HepG2 (cell line): Measurements from ENCODE around the gene MAIP1. TPM values are rescaled to one million over a fixed set of nuclear protein-coding genes. Genes with fewer than 3 reads are reported as not detected.

Source experiments
- ATAC-seq: fragments of 200-7000 bp; cut with Tn5 transposase; 3 replicates; pipeline ENCODE4 v1.9.1; 2020; ENCODE audit warnings: mild to moderate bottlenecking, moderate library complexity
- BruUV-seq: library from RNA; stranded (reverse); fragments of 400-500 nt; replicated peaks from 2 replicates; lab custom pipeline; 2021; lab: Mats Ljungman, UMichigan
- CTCF ChIA-PET: fragments of 300-600 bp; formaldehyde crosslinking; extraction: SDS; loops from one replicate; lab custom pipeline; 2021; ENCODE audit warnings: low total read pairs, inconsistent platforms, low intra/inter-chr PET ratio; lab: Yijun Ruan, JAX
- POLR2A ChIA-PET: fragments of 350-600 bp; sonication (Branson Sonifier 250); formaldehyde crosslinking; loops from one replicate; lab custom pipeline; 2020; ENCODE audit warnings: antibody characterized with exemption, inconsistent platforms; lab: Yijun Ruan, JAX
- DNase-seq: peaks from one replicate; pipeline ENCODE4 v3.0.0-alpha.2; 2015; ENCODE audit warnings: low spot score
- FAIRE-seq: peaks from 3 replicates; lab custom pipeline; 2011; peaks lifted over from hg19 to GRCh38; lab: Jason Lieb, UNC
- H2AFZ ChIP-seq: one replicate; pipeline ENCODE4 v1.6.1; 2011; ENCODE audit warnings: low read length, inconsistent platforms
- H3K27ac ChIP-seq: fragments of 300-600 bp; 3 replicates; pipeline ENCODE4 v1.8.0; 2011; ENCODE audit warnings: mixed run types, mild to moderate bottlenecking, mixed read lengths, low read length, inconsistent platforms; ENCODE audit not compliant: insufficient read depth; ENCODE audit errors: extremely low read length
- H3K27me3 ChIP-seq, 2 experiments: fragments of 200-600 bp in 1 of 2; 2 replicates in 1 of 2; 3 replicates in 1 of 2; pipeline versions ENCODE4 v1.6.0 to v1.8.0; 2011; ENCODE audit warnings: low read length in 2 of 2, mild to moderate bottlenecking in 2 of 2, moderate library complexity in 2 of 2, inconsistent platforms in 1 of 2; ENCODE audit not compliant: insufficient read depth in 2 of 2, control insufficient read depth in 1 of 2
- H3K36me3 ChIP-seq, 2 experiments: fragments of 200-600 bp in 1 of 2; replicated peaks in 1 of 2; 2 replicates in 1 of 2; 3 replicates in 1 of 2; pipeline versions ENCODE4 v1.5.1 to v1.8.0; 2011; ENCODE audit warnings: low read length in 2 of 2, inconsistent platforms in 1 of 2; ENCODE audit not compliant: insufficient read depth in 2 of 2, control insufficient read depth in 1 of 2
- H3K4me1 ChIP-seq: 2 replicates; pipeline ENCODE4 v1.5.1; 2012; ENCODE audit warnings: low read length, inconsistent platforms; ENCODE audit not compliant: insufficient read depth
- H3K4me2 ChIP-seq: 2 replicates; pipeline ENCODE4 v1.6.0; 2011; ENCODE audit warnings: low read depth, low read length, inconsistent platforms
- H3K4me3 ChIP-seq, 3 experiments: fragments of 200-600 bp in 1 of 3; sonication (generic), shearing (Covaris generic) in 1 of 3; replicated peaks in 1 of 3; 2 replicates each; pipeline ENCODE4 v1.5.1; 2011 to 2016; ENCODE audit warnings: low read length in 3 of 3, inconsistent platforms in 2 of 3, low read depth in 2 of 3, mild to moderate bottlenecking in 2 of 3, control low read depth in 1 of 3, mixed read lengths in 1 of 3; ENCODE audit not compliant: insufficient read depth in 1 of 3
- H3K79me2 ChIP-seq: one replicate; pipeline ENCODE4 v1.6.1; 2011; ENCODE audit warnings: low read length, inconsistent platforms; ENCODE audit not compliant: insufficient read depth
- H3K9ac ChIP-seq: 2 replicates; pipeline ENCODE4 v1.6.0; 2011; ENCODE audit warnings: mild to moderate bottlenecking, low read depth, low read length, inconsistent platforms; ENCODE audit not compliant: insufficient read depth
- H3K9me3 ChIP-seq: 2 replicates; pipeline ENCODE4 v1.5.1; 2012; ENCODE audit warnings: mild to moderate bottlenecking, low read length
- H4K20me1 ChIP-seq: 2 replicates; pipeline ENCODE4 v1.6.0; 2011; ENCODE audit warnings: inconsistent platforms, mild to moderate bottlenecking, low read length, moderate library complexity; ENCODE audit not compliant: insufficient read depth
- ARHGAP35 ChIP-seq: sonication (generic); formaldehyde crosslinking; IDR thresholded peaks from 2 replicates; pipeline ENCODE4 v1.9.0; 2022; ENCODE audit warnings: mild to moderate bottlenecking, inconsistent platforms, moderate library complexity, missing genetic modification reagents, borderline replicate concordance
- ASH2L ChIP-seq: fragments of 300-600, 200-600 bp; sonication (generic); IDR thresholded peaks from 2 replicates; pipeline ENCODE4 v1.7.0; 2017; ENCODE audit warnings: low read depth, mild to moderate bottlenecking, moderate library complexity, mixed read lengths, low read length; ENCODE audit not compliant: insufficient read length
- CBX5 ChIP-seq: sonication (generic); formaldehyde crosslinking; IDR thresholded peaks from 2 replicates; pipeline ENCODE4 v1.4.0; 2020; ENCODE audit warnings: missing genetic modification reagents, borderline replicate concordance
- CENPT ChIP-seq: sonication (generic); formaldehyde crosslinking; IDR thresholded peaks from 2 replicates; pipeline ENCODE4 v1.8.0; 2022; ENCODE audit warnings: low read depth, mild to moderate bottlenecking, moderate library complexity, missing genetic modification reagents
- GTF3A ChIP-seq: sonication (generic); formaldehyde crosslinking; conservative IDR thresholded peaks from 2 replicates; pipeline ENCODE4 v1.4.0; 2020; ENCODE audit warnings: mild to moderate bottlenecking, missing genetic modification reagents
- NCOR1 ChIP-seq: fragments of 200-600 bp; sonication (generic); IDR thresholded peaks from 2 replicates; pipeline ENCODE4 v1.7.0; 2017; ENCODE audit warnings: antibody characterized with exemption, low read length, borderline replicate concordance
- NFATC3 ChIP-seq: sonication (generic); formaldehyde crosslinking; IDR thresholded peaks from 2 replicates; pipeline ENCODE4 v1.5.1; 2020; ENCODE audit warnings: mild to moderate bottlenecking, missing genetic modification reagents
- SKI ChIP-seq: fragments of 450-650 bp; IDR thresholded peaks from one replicate; pipeline ENCODE4 v1.6.1; 2018; ENCODE audit warnings: mild to moderate bottlenecking; ENCODE audit not compliant: partially characterized antibody
- SP140L ChIP-seq: sonication (generic); formaldehyde crosslinking; IDR thresholded peaks from 2 replicates; pipeline ENCODE4 v1.4.0; 2020; ENCODE audit warnings: missing genetic modification reagents, borderline replicate concordance
- SRF ChIP-seq: IDR thresholded peaks from 2 replicates; pipeline ENCODE4 v1.6.1; 2011; ENCODE audit warnings: mild to moderate bottlenecking, low read depth, low read length, moderate library complexity
- ZBTB3 ChIP-seq: sonication (generic); formaldehyde crosslinking; IDR thresholded peaks from 2 replicates; pipeline ENCODE4 v1.4.0; 2020; ENCODE audit warnings: low read depth, mild to moderate bottlenecking, moderate library complexity, missing genetic modification reagents, borderline replicate concordance
- ZFP36L1 ChIP-seq: sonication (generic); formaldehyde crosslinking; IDR thresholded peaks from 2 replicates; pipeline ENCODE4 v1.8.0; 2022; ENCODE audit warnings: mild to moderate bottlenecking, missing genetic modification reagents, moderate library complexity
- ZNF296 ChIP-seq: sonication (generic); formaldehyde crosslinking; conservative IDR thresholded peaks from 2 replicates; pipeline ENCODE4 v1.5.0; 2020; ENCODE audit warnings: mild to moderate bottlenecking, missing genetic modification reagents
- ZNF33B ChIP-seq: sonication (generic); formaldehyde crosslinking; IDR thresholded peaks from 2 replicates; pipeline ENCODE4 v1.5.1; 2020; ENCODE audit warnings: mild to moderate bottlenecking, missing genetic modification reagents
- ZNF589 ChIP-seq: sonication (generic); formaldehyde crosslinking; conservative IDR thresholded peaks from 2 replicates; pipeline ENCODE4 v1.8.0; 2022; ENCODE audit warnings: mild to moderate bottlenecking, moderate library complexity, missing genetic modification reagents
- ZSCAN25 ChIP-seq: sonication (generic); formaldehyde crosslinking; IDR thresholded peaks from 2 replicates; pipeline ENCODE4 v1.8.0; 2022; ENCODE audit warnings: mild to moderate bottlenecking, missing genetic modification reagents
- WGBS: methylation state at CpG from one replicate; pipeline ENCODE4 v1.1.6; 2017; ENCODE audit warnings: low lambda C conversion rate; 5-methylcytosine and 5-hydroxymethylcytosine counted together
- in situ Hi-C: cut with HindIII; loops from 2 replicates; pipeline ENCODE4 v1.10.0; 2017; ENCODE audit warnings: low pct_unique_long_range_greater_than_20kb; ENCODE audit not compliant: extremely low pct_ligation_motif_present
- intact Hi-C: fragments of 100-400 bp; cut with micrococcal nuclease; formaldehyde crosslinking; loops from one replicate; pipeline ENCODE4 v1.10.0; 2022; ENCODE audit not compliant: unreplicated experiment
- polyA plus RNA-seq, 8 experiments: library from polyadenylated mRNA; depleted of rRNA in 3 of 8; stranded (reverse) in 7 of 8; unstranded in 1 of 8; fragments of >200 nt; fragmentation: Illumina TruSeq in 4 of 8; extraction: Trizol in 4 of 8; gene quantifications; 2 replicates each; pipeline versions ENCODE4 v1.2.1 to v1.2.3, GENCODE V29; 2011 to 2016; ENCODE audit warnings: low read depth in 4 of 8, missing spikeins in 1 of 8, mixed read lengths in 1 of 8; ENCODE audit not compliant: insufficient read depth in 1 of 8
- total RNA-seq, 5 experiments: library from RNA; depleted of rRNA; stranded (reverse); fragments of >200 nt; fragmentation: Illumina TruSeq; extraction: Trizol; gene quantifications; 2 replicates each; pipeline ENCODE4 v1.2.3, GENCODE V29; 2016; ENCODE audit warnings: low read depth in 1 of 5
- TF ChIP-seq, protein P1 (sequence below): sonication (generic); formaldehyde crosslinking; IDR thresholded peaks from 2 replicates; pipeline ENCODE4 v1.5.0; 2020; ENCODE audit warnings: mild to moderate bottlenecking, missing genetic modification reagents
- TF ChIP-seq, protein P2 (sequence below): sonication (generic); formaldehyde crosslinking; IDR thresholded peaks from 2 replicates; pipeline ENCODE4 v1.5.1; 2020; ENCODE audit warnings: missing genetic modification reagents, mild to moderate bottlenecking, borderline replicate concordance
- TF ChIP-seq, protein P3 (sequence below): sonication (generic); formaldehyde crosslinking; IDR thresholded peaks from 2 replicates; pipeline ENCODE4 v1.8.0; 2022; ENCODE audit warnings: mild to moderate bottlenecking, missing genetic modification reagents
- TF ChIP-seq, protein P4 (sequence below): sonication (generic); formaldehyde crosslinking; IDR thresholded peaks from 2 replicates; pipeline ENCODE4 v1.5.0; 2020; ENCODE audit warnings: missing genetic modification reagents

MAIP1 gene
- total and polyA plus RNA-seq, 2 of the 13 experiments (the other 11 are each of a cell fraction or from before 2014, with no cell fraction given) = 22.3 to 72.9 TPM

DNA sequence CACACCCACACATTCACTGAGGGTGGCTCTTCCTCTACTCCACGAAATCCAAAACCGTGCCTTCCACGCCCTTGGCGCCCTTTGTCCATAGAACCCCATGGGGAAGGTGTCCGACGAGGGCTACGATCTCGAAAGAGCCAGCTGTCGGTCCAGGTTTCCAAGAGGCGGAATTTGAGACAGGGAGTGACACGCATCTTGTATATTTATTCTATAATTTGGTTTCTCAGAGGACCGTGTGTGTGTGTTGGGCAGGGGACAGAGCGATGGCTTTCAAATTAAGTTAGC lies 43.6 kb upstream of the MAIP1 start:
- H3K9me3 ChIP-seq = peaks cover 4% of the 10 kb centered on the region
- FAIRE-seq = no peak
- WGBS = 2% methylated on average over 13 of the region's 13 CpGs
- ATAC-seq = no peak
- H3K4me3 ChIP-seq = peak overlapping the region; percentile 74 to 99 (median 82)
- no TSS peak for BruUV-seq
- H3K79me2 ChIP-seq = peaks cover 46% of the 10 kb centered on the region
- in situ Hi-C loops (no loop called here), intact Hi-C loops (loop anchor here (2.0 kb wide), 1 partner anchor 43 kb away; the partner anchor contains the start of genes MAIP1 and TYW5)
- H3K4me2 ChIP-seq = peak overlapping the region; percentile 71
- DNase-seq = no peak
- peak overlapping the region; percentile 97 for H3K9ac ChIP-seq
- ChIA-PET POLR2A (no interaction called here), CTCF (no interaction called here)
- no peaks in the 10 kb centered on the region; a peak in 1 of 5 replicates for H3K27me3 ChIP-seq
- H3K36me3 ChIP-seq = peaks cover 6 to 15% of the 10 kb centered on the region in 2 experiments; a peak in 3 of 5 replicates
- peak overlapping the region; percentile 95 for H3K27ac ChIP-seq
- peaks cover 30% of the 10 kb centered on the region for H3K4me1 ChIP-seq
- 0 out of 2 replicates have a peak, but pooled peaks cover 13% of the 10 kb centered on the region for H4K20me1 ChIP-seq
- no peak overlapping the region for H2AFZ ChIP-seq
- TF ChIP-seq, protein P1, sequence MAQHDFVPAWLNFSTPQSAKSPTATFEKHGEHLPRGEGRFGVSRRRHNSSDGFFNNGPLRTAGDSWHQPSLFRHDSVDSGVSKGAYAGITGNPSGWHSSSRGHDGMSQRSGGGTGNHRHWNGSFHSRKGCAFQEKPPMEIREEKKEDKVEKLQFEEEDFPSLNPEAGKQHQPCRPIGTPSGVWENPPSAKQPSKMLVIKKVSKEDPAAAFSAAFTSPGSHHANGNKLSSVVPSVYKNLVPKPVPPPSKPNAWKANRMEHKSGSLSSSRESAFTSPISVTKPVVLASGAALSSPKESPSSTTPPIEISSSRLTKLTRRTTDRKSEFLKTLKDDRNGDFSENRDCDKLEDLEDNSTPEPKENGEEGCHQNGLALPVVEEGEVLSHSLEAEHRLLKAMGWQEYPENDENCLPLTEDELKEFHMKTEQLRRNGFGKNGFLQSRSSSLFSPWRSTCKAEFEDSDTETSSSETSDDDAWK (CRISPR knock-in tag) = no peak
- TF ChIP-seq NFATC3 (CRISPR knock-in tag) = 0 out of 2 replicates have a peak, but pooled peaks have one; percentile 35
- TF ChIP-seq, protein P2, sequence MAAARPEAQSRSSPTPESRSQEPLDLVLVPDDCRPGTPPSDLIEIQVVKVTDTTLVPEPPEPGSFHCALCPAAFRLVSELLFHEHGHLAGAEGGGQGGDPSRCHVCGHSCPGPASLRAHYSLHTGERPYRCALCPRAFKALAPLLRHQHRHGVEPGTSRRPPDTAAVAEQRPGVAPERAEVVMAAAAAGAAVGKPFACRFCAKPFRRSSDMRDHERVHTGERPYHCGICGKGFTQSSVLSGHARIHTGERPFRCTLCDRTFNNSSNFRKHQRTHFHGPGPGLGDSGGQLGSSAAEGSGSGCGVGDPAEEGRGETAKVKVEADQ = peak; percentile 4; the same call in 1 of the 2 replicates
- TF ChIP-seq, protein P3, sequence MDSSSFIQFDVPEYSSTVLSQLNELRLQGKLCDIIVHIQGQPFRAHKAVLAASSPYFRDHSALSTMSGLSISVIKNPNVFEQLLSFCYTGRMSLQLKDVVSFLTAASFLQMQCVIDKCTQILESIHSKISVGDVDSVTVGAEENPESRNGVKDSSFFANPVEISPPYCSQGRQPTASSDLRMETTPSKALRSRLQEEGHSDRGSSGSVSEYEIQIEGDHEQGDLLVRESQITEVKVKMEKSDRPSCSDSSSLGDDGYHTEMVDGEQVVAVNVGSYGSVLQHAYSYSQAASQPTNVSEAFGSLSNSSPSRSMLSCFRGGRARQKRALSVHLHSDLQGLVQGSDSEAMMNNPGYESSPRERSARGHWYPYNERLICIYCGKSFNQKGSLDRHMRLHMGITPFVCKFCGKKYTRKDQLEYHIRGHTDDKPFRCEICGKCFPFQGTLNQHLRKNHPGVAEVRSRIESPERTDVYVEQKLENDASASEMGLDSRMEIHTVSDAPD (CRISPR knock-in tag) = no peak
- no peak for TF ChIP-seq ZSCAN25 (CRISPR knock-in tag)
- no peak; the same call in 1 of the 2 replicates for TF ChIP-seq ARHGAP35 (CRISPR knock-in tag)
- no peak for TF ChIP-seq SKI
- peak; percentile 48 for TF ChIP-seq ASH2L
- TF ChIP-seq ZNF589 (CRISPR knock-in tag) = 0 out of 2 replicates have a peak, but pooled peaks have one; percentile 20
- 0 out of 2 replicates have a peak, but pooled peaks have one; percentile 2 for TF ChIP-seq ZNF296
- TF ChIP-seq ZNF33B = peak; percentile 44; the same call in 1 of the 2 replicates
- TF ChIP-seq CENPT (CRISPR knock-in tag) = no peak
- TF ChIP-seq ZFP36L1 (CRISPR knock-in tag) = no peak
- TF ChIP-seq NCOR1 = no peak
- TF ChIP-seq, protein P4, sequence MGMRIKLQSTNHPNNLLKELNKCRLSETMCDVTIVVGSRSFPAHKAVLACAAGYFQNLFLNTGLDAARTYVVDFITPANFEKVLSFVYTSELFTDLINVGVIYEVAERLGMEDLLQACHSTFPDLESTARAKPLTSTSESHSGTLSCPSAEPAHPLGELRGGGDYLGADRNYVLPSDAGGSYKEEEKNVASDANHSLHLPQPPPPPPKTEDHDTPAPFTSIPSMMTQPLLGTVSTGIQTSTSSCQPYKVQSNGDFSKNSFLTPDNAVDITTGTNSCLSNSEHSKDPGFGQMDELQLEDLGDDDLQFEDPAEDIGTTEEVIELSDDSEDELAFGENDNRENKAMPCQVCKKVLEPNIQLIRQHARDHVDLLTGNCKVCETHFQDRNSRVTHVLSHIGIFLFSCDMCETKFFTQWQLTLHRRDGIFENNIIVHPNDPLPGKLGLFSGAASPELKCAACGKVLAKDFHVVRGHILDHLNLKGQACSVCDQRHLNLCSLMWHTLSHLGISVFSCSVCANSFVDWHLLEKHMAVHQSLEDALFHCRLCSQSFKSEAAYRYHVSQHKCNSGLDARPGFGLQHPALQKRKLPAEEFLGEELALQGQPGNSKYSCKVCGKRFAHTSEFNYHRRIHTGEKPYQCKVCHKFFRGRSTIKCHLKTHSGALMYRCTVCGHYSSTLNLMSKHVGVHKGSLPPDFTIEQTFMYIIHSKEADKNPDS (CRISPR knock-in tag) = no peak
- TF ChIP-seq CBX5 (CRISPR knock-in tag) = 0 out of 2 replicates have a peak, but pooled peaks have one; percentile 1
- no peak for TF ChIP-seq SRF
- no peak for TF ChIP-seq GTF3A (CRISPR knock-in tag)
- TF ChIP-seq SP140L (CRISPR knock-in tag) = no peak
- TF ChIP-seq ZBTB3 (CRISPR knock-in tag) = no peak
